ENCODE results near the gene RSBN1L.

GRCh38 chr7:77760809-77761453 is 64.7 kb downstream of the RSBN1L start:
- TF ChIP-seq CTCF (optimal IDR thresholded peaks at IDR 0.05 in 1 of 3, IDR thresholded peaks at IDR 0.05 in 1 of 3, conservative IDR thresholded peaks at IDR 0.05 in 1 of 3; ENCODE audit: extremely low read depth in 1 of 3, insufficient read depth in 2 of 3, low read length in 3 of 3) (no peak), EZH2 (IDR thresholded peaks at IDR 0.05; ENCODE audit: low read length) (no peak)

Data from keratinocyte (primary cell).